WTC11 (cell line): ENCODE measurements around the gene PRPF31.

ENCODE experiments used
- ETV6 ChIP-seq: sonication (generic); formaldehyde crosslinking; IDR thresholded peaks from 2 replicates; pipeline ENCODE4 v1.8.1; 2022; ENCODE audit warnings: mild to moderate bottlenecking, missing genetic modification reagents
- FOXK1 ChIP-seq: sonication (generic); formaldehyde crosslinking; IDR thresholded peaks from 2 replicates; pipeline ENCODE4 v1.8.0; 2022; ENCODE audit warnings: mild to moderate bottlenecking, moderate library complexity, missing genetic modification reagents
- MLX ChIP-seq: sonication (generic); formaldehyde crosslinking; IDR thresholded peaks from 2 replicates; pipeline ENCODE4 v1.8.1; 2023; ENCODE audit warnings: mild to moderate bottlenecking, missing genetic modification reagents, moderate library complexity
- NFYB ChIP-seq: sonication (generic); formaldehyde crosslinking; conservative IDR thresholded peaks from 2 replicates; pipeline ENCODE4 v1.8.0; 2022; ENCODE audit warnings: low read depth, missing genetic modification reagents
- RELA ChIP-seq: sonication (generic); formaldehyde crosslinking; IDR thresholded peaks from 2 replicates; pipeline ENCODE4 v1.8.1; 2022; ENCODE audit warnings: missing genetic modification reagents, mild to moderate bottlenecking, borderline replicate concordance
- ZNF396 ChIP-seq: fragments of 250-450 bp; sonication (Bioruptor Pico); IDR thresholded peaks from 2 replicates; pipeline ENCODE4 v1.8.0; 2021; ENCODE audit warnings: mild to moderate bottlenecking, moderate library complexity, borderline replicate concordance
- ZNF425 ChIP-seq: fragments of 250-450 bp; sonication (Bioruptor Pico); conservative IDR thresholded peaks from 2 replicates; pipeline ENCODE4 v1.9.0; 2021; ENCODE audit warnings: mild to moderate bottlenecking
- TF ChIP-seq, protein P1 (sequence below): fragments of 200-600 bp; IDR thresholded peaks from 2 replicates; pipeline ENCODE4 v1.8.0; 2022; ENCODE audit warnings: antibody characterized with exemption
- TF ChIP-seq, protein P2 (sequence below): sonication (generic); formaldehyde crosslinking; IDR thresholded peaks from 2 replicates; pipeline ENCODE4 v1.8.0; 2022; ENCODE audit warnings: mild to moderate bottlenecking, missing genetic modification reagents

GRCh38 chr19:54104998-54105715 lies 10.4 kb upstream of the PRPF31 start:
- TF ChIP-seq, protein P1, sequence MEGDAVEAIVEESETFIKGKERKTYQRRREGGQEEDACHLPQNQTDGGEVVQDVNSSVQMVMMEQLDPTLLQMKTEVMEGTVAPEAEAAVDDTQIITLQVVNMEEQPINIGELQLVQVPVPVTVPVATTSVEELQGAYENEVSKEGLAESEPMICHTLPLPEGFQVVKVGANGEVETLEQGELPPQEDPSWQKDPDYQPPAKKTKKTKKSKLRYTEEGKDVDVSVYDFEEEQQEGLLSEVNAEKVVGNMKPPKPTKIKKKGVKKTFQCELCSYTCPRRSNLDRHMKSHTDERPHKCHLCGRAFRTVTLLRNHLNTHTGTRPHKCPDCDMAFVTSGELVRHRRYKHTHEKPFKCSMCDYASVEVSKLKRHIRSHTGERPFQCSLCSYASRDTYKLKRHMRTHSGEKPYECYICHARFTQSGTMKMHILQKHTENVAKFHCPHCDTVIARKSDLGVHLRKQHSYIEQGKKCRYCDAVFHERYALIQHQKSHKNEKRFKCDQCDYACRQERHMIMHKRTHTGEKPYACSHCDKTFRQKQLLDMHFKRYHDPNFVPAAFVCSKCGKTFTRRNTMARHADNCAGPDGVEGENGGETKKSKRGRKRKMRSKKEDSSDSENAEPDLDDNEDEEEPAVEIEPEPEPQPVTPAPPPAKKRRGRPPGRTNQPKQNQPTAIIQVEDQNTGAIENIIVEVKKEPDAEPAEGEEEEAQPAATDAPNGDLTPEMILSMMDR, result no peak
- TF ChIP-seq FOXK1 (CRISPR knock-in tag) (no peak), ZNF396 (CRISPR knock-in tag) (no peak), ZNF425 (CRISPR knock-in tag) (no peak), MLX (CRISPR knock-in tag) (no peak), RELA (CRISPR knock-in tag) (no peak), ETV6 (CRISPR knock-in tag) (no peak), NFYB (CRISPR knock-in tag) (no peak)
- TF ChIP-seq, protein P2, sequence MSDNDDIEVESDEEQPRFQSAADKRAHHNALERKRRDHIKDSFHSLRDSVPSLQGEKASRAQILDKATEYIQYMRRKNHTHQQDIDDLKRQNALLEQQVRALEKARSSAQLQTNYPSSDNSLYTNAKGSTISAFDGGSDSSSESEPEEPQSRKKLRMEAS (CRISPR knock-in tag), result no peak
